Endothelial cell of umbilical vein (primary cell): ENCODE data around the gene MEOX2. TPM values are rescaled to one million over a fixed set of nuclear protein-coding genes. Genes with fewer than 3 reads are reported as not detected.

Experiments used
- BruUV-seq: library from RNA; stranded (reverse); fragments of 400-500 nt; replicated peaks from 2 replicates; lab custom pipeline; 2021; lab: Mats Ljungman, UMichigan
- CTCF ChIA-PET: fragments of 300-600, 350-600 bp; sonication (Branson Sonifier 250); formaldehyde crosslinking; loops from one replicate; lab custom pipeline; 2021; ENCODE audit warnings: antibody characterized with exemption, inconsistent platforms; lab: Charles Lee
- POLR2A ChIA-PET: fragments of 300-600, 350-600 bp; sonication (Branson Sonifier 250); formaldehyde crosslinking; loops from one replicate; lab custom pipeline; 2021; ENCODE audit warnings: antibody characterized with exemption, inconsistent platforms; lab: Charles Lee
- DNase-seq: peaks from one replicate; pipeline ENCODE4 v3.0.0-alpha.2; 2011; ENCODE audit warnings: low read depth, low spot score
- FAIRE-seq: peaks from 2 replicates; lab custom pipeline; 2011; peaks lifted over from hg19 to GRCh38; lab: Jason Lieb, UNC
- H2AFZ ChIP-seq: 2 replicates; pipeline ENCODE4 v1.6.0; 2012; ENCODE audit warnings: low read depth, low read length, control low read depth, inconsistent platforms
- H3K27ac ChIP-seq: 2 replicates; pipeline ENCODE4 v1.5.1; 2011; ENCODE audit warnings: low read depth, mild to moderate bottlenecking, control low read depth, low read length, moderate library complexity; ENCODE audit not compliant: insufficient read depth
- H3K27me3 ChIP-seq, 2 experiments: 2 replicates each; pipeline versions ENCODE4 v1.6.0 to v1.6.1; 2011; ENCODE audit warnings: low read length in 2 of 2, mixed read lengths in 1 of 2; ENCODE audit not compliant: control insufficient read depth in 2 of 2, insufficient read depth in 2 of 2
- H3K36me3 ChIP-seq, 2 experiments: 2 replicates in 1 of 2; 3 replicates in 1 of 2; pipeline ENCODE4 v1.5.1; 2011; ENCODE audit warnings: low read length in 2 of 2, mild to moderate bottlenecking in 1 of 2, moderate library complexity in 1 of 2; ENCODE audit not compliant: control insufficient read depth in 2 of 2, insufficient read depth in 2 of 2; ENCODE audit errors: extremely low read depth in 1 of 2
- H3K4me1 ChIP-seq: 3 replicates; pipeline ENCODE4 v1.5.1; 2011; ENCODE audit warnings: mild to moderate bottlenecking, low read length; ENCODE audit not compliant: control insufficient read depth, insufficient read depth; ENCODE audit errors: extremely low read depth
- H3K4me2 ChIP-seq: 2 replicates; pipeline ENCODE4 v1.6.1; 2011; ENCODE audit warnings: low read length, control low read depth, mixed read lengths; ENCODE audit not compliant: insufficient read depth
- H3K4me3 ChIP-seq, 3 experiments: fragments of 200-600 bp in 1 of 3; sonication (generic), shearing (Covaris generic) in 1 of 3; replicated peaks in 1 of 3; 2 replicates each; pipeline ENCODE4 v1.5.1; 2011 to 2016; ENCODE audit warnings: control low read depth in 3 of 3, low read length in 3 of 3, mild to moderate bottlenecking in 2 of 3, inconsistent platforms in 1 of 3, low read depth in 1 of 3, moderate library complexity in 1 of 3; ENCODE audit not compliant: insufficient read depth in 1 of 3
- H3K79me2 ChIP-seq: 2 replicates; pipeline ENCODE4 v1.6.0; 2012; ENCODE audit warnings: low read length, inconsistent platforms; ENCODE audit not compliant: control insufficient read depth, insufficient read depth
- H3K9ac ChIP-seq: replicated peaks from 2 replicates; pipeline ENCODE3; 2011; ENCODE audit warnings: low read length, control low read depth; ENCODE audit not compliant: insufficient read depth; ENCODE audit errors: extremely low read depth
- H3K9me1 ChIP-seq: replicated peaks from 3 replicates; pipeline ENCODE4 v1.6.0; 2011; ENCODE audit warnings: mild to moderate bottlenecking, low read length; ENCODE audit not compliant: control insufficient read depth, insufficient read depth; ENCODE audit errors: extremely low read depth
- H3K9me3 ChIP-seq: replicated peaks from 2 replicates; pipeline ENCODE4 v1.5.1; 2012; ENCODE audit warnings: low read length, inconsistent platforms; ENCODE audit not compliant: control insufficient read depth, insufficient read depth
- H4K20me1 ChIP-seq: replicated peaks from 2 replicates; pipeline ENCODE3; 2011; ENCODE audit warnings: mild to moderate bottlenecking, low read length; ENCODE audit not compliant: control insufficient read depth, insufficient read depth; ENCODE audit errors: extremely low read depth
- CTCF ChIP-seq, 2 donors: IDR thresholded peaks; 1 replicate in 1 of 2; 2 replicates in 1 of 2; pipeline ENCODE4 v1.5.1; 2011; ENCODE audit warnings: low read length in 2 of 2, mild to moderate bottlenecking in 2 of 2, moderate library complexity in 2 of 2, control low read depth in 1 of 2, inconsistent platforms in 1 of 2, low read depth in 1 of 2; ENCODE audit not compliant: insufficient read depth in 1 of 2; ENCODE audit errors: extremely low read depth in 1 of 2
- EZH2 ChIP-seq: IDR thresholded peaks from 2 replicates; pipeline ENCODE4 v1.6.1; 2012; ENCODE audit warnings: borderline replicate concordance, low read depth, mild to moderate bottlenecking, moderate library complexity, low read length, inconsistent platforms; ENCODE audit not compliant: severe bottlenecking
- FOS ChIP-seq: IDR thresholded peaks from 2 replicates; pipeline ENCODE4 v1.6.1; 2011; ENCODE audit warnings: mild to moderate bottlenecking, low read length, moderate library complexity, borderline replicate concordance; ENCODE audit not compliant: insufficient read depth
- GATA2 ChIP-seq: IDR thresholded peaks from 2 replicates; pipeline ENCODE4 v1.7.0; 2011; ENCODE audit warnings: low read depth, mild to moderate bottlenecking, moderate library complexity, mixed read lengths, low read length; ENCODE audit not compliant: insufficient read length, insufficient read depth
- JUN ChIP-seq: IDR thresholded peaks from 2 replicates; pipeline ENCODE4 v1.6.1; 2011; ENCODE audit warnings: borderline replicate concordance, low read depth; ENCODE audit not compliant: insufficient read length, insufficient read depth
- MAX ChIP-seq: IDR thresholded peaks from 2 replicates; pipeline ENCODE4 v1.6.1; 2011; ENCODE audit not compliant: insufficient read depth, insufficient read length
- MYC ChIP-seq: IDR thresholded peaks from one replicate; pipeline ENCODE4 v1.6.1; 2011; ENCODE audit warnings: mild to moderate bottlenecking, low read depth, low read length
- POLR2A ChIP-seq: IDR thresholded peaks from 2 replicates; pipeline ENCODE4 v1.6.1; 2012; ENCODE audit warnings: low read depth, mild to moderate bottlenecking, control low read depth, low read length
- POLR2AphosphoS5 ChIP-seq: IDR thresholded peaks from 2 replicates; pipeline ENCODE4 v1.6.1; 2012; ENCODE audit warnings: low read depth, mild to moderate bottlenecking, control low read depth, low read length, moderate library complexity; ENCODE audit not compliant: insufficient read depth
- dilution Hi-C: fragments of 300-500 bp; cut with MboI; formaldehyde crosslinking; loops from one replicate; pipeline ENCODE4 v1.15.0; 2019; ENCODE audit warnings: low sequenced_read_pairs; ENCODE audit not compliant: extremely low pct_ligation_motif_present
- intact Hi-C: fragments of 100-400 bp; cut with micrococcal nuclease; formaldehyde crosslinking; loops from one replicate; pipeline ENCODE4 v1.10.0; 2022
- polyA plus RNA-seq, 4 experiments: library from polyadenylated mRNA; depleted of rRNA in 3 of 4; stranded (reverse) in 3 of 4; unstranded in 1 of 4; fragments of >200 nt; gene quantifications; 2 replicates each; pipeline versions ENCODE4 v1.2.1 to v1.2.3, GENCODE V29; 2011 to 2012; ENCODE audit warnings: missing spikeins in 1 of 4
- total RNA-seq: library from RNA; stranded (reverse); gene quantifications from 2 replicates; pipeline ENCODE4 v1.2.3, GENCODE V29; 2021

Gene MEOX2
- total and polyA plus RNA-seq, 2 donors (not counting 3 experiments of a cell fraction or from before 2014, with no cell fraction given) = 11.6 to 45.1 TPM

- H2AFZ ChIP-seq = no peak overlapping the region
- H3K4me3 ChIP-seq = no peak overlapping the region
- H3K27ac ChIP-seq = no peak overlapping the region
- no peaks in the 10 kb centered on the region for H3K36me3 ChIP-seq
- TF ChIP-seq EZH2 = no peak
- TF ChIP-seq MYC = no peak
- TF ChIP-seq POLR2A = no peak
- TF ChIP-seq CTCF (IDR thresholded peaks at IDR 0.05; ENCODE audit: extremely low read depth in 1 of 2, insufficient read depth in 1 of 2, low read depth in 1 of 2, low read length in 2 of 2) = no peak
- TF ChIP-seq GATA2 = no peak
- TF ChIP-seq POLR2AphosphoS5 = no peak
- TF ChIP-seq MAX = no peak
- no peak for TF ChIP-seq FOS
- TF ChIP-seq JUN = no peak
- no peaks in the 10 kb centered on the region for H3K9me1 ChIP-seq
- no peak overlapping the region for H3K9ac ChIP-seq
- dilution Hi-C loops = no loop called here
- H3K4me1 ChIP-seq = peaks cover 5% of the 10 kb centered on the region
- FAIRE-seq = no peak
- ChIA-PET POLR2A (no interaction called here), CTCF (interaction anchor here (1.7 kb wide), 1 partner anchor 92 kb away, joined by 4 read pairs; no protein-coding TSS in a partner anchor)
- peaks cover 5% of the 10 kb centered on the region for H3K79me2 ChIP-seq
- H3K27me3 ChIP-seq = no peaks in the 10 kb centered on the region
- H3K4me2 ChIP-seq = no peak overlapping the region
- DNase-seq = no peak
- no peaks in the 10 kb centered on the region for H3K9me3 ChIP-seq
- intact Hi-C loops = no loop called here
- no TSS peak for BruUV-seq
- no peaks in the 10 kb centered on the region for H4K20me1 ChIP-seq
Measured at GRCh38 chr7:15628876-15629275, 57.6 kb downstream of the MEOX2 start.
